Testis (tissue), 2 donors: ENCODE measurements around the gene SLC25A45.

Source experiments
- CTCF ChIP-seq, 3 experiments: fragments of 450-650 bp in 2 of 3; fragments of 200-600 bp in 1 of 3; sonication (generic) in 1 of 3; IDR thresholded peaks; one replicate each; pipeline ENCODE4 v1.5.1; 2016 to 2019; ENCODE audit warnings: antibody characterized with exemption in 3 of 3, mild to moderate bottlenecking in 2 of 3, moderate library complexity in 1 of 3
- POLR2A ChIP-seq: fragments of 450-650 bp; IDR thresholded peaks from one replicate; pipeline ENCODE4 v1.6.1; 2017; ENCODE audit warnings: antibody characterized with exemption, mild to moderate bottlenecking, moderate library complexity

GRCh38 chr11:65404638-65405339, 22.3 kb upstream of the SLC25A45 start:
- TF ChIP-seq CTCF (IDR thresholded peaks at IDR 0.05) (no peak), POLR2A (no peak)
